HepG2 (cell line): ENCODE data around the gene NDUFAF8. TPM values are rescaled to one million over a fixed set of nuclear protein-coding genes. Genes with fewer than 3 reads are reported as not detected.

Source experiments
- ATAC-seq: fragments of 200-7000 bp; cut with Tn5 transposase; 3 replicates; pipeline ENCODE4 v1.9.1; 2020; ENCODE audit warnings: mild to moderate bottlenecking, moderate library complexity
- BruUV-seq: library from RNA; stranded (reverse); fragments of 400-500 nt; replicated peaks from 2 replicates; lab custom pipeline; 2021; lab: Mats Ljungman, UMichigan
- CTCF ChIA-PET: fragments of 300-600 bp; formaldehyde crosslinking; extraction: SDS; loops from one replicate; lab custom pipeline; 2021; ENCODE audit warnings: low total read pairs, inconsistent platforms, low intra/inter-chr PET ratio; lab: Yijun Ruan, JAX
- POLR2A ChIA-PET: fragments of 350-600 bp; sonication (Branson Sonifier 250); formaldehyde crosslinking; loops from one replicate; lab custom pipeline; 2020; ENCODE audit warnings: antibody characterized with exemption, inconsistent platforms; lab: Yijun Ruan, JAX
- DNase-seq: peaks from one replicate; pipeline ENCODE4 v3.0.0-alpha.2; 2015; ENCODE audit warnings: low spot score
- FAIRE-seq: peaks from 3 replicates; lab custom pipeline; 2011; peaks lifted over from hg19 to GRCh38; lab: Jason Lieb, UNC
- H2AFZ ChIP-seq: one replicate; pipeline ENCODE4 v1.6.1; 2011; ENCODE audit warnings: low read length, inconsistent platforms
- H3K27ac ChIP-seq: fragments of 300-600 bp; 3 replicates; pipeline ENCODE4 v1.8.0; 2011; ENCODE audit warnings: mixed run types, mild to moderate bottlenecking, mixed read lengths, low read length, inconsistent platforms; ENCODE audit not compliant: insufficient read depth; ENCODE audit errors: extremely low read length
- H3K27me3 ChIP-seq, 2 experiments: fragments of 200-600 bp in 1 of 2; 2 replicates in 1 of 2; 3 replicates in 1 of 2; pipeline versions ENCODE4 v1.6.0 to v1.8.0; 2011; ENCODE audit warnings: low read length in 2 of 2, mild to moderate bottlenecking in 2 of 2, moderate library complexity in 2 of 2, inconsistent platforms in 1 of 2; ENCODE audit not compliant: insufficient read depth in 2 of 2, control insufficient read depth in 1 of 2
- H3K36me3 ChIP-seq, 2 experiments: fragments of 200-600 bp in 1 of 2; replicated peaks in 1 of 2; 2 replicates in 1 of 2; 3 replicates in 1 of 2; pipeline versions ENCODE4 v1.5.1 to v1.8.0; 2011; ENCODE audit warnings: low read length in 2 of 2, inconsistent platforms in 1 of 2; ENCODE audit not compliant: insufficient read depth in 2 of 2, control insufficient read depth in 1 of 2
- H3K4me1 ChIP-seq: 2 replicates; pipeline ENCODE4 v1.5.1; 2012; ENCODE audit warnings: low read length, inconsistent platforms; ENCODE audit not compliant: insufficient read depth
- H3K4me2 ChIP-seq: 2 replicates; pipeline ENCODE4 v1.6.0; 2011; ENCODE audit warnings: low read depth, low read length, inconsistent platforms
- H3K4me3 ChIP-seq, 3 experiments: fragments of 200-600 bp in 1 of 3; sonication (generic), shearing (Covaris generic) in 1 of 3; replicated peaks in 1 of 3; 2 replicates each; pipeline ENCODE4 v1.5.1; 2011 to 2016; ENCODE audit warnings: low read length in 3 of 3, inconsistent platforms in 2 of 3, low read depth in 2 of 3, mild to moderate bottlenecking in 2 of 3, control low read depth in 1 of 3, mixed read lengths in 1 of 3; ENCODE audit not compliant: insufficient read depth in 1 of 3
- H3K79me2 ChIP-seq: one replicate; pipeline ENCODE4 v1.6.1; 2011; ENCODE audit warnings: low read length, inconsistent platforms; ENCODE audit not compliant: insufficient read depth
- H3K9ac ChIP-seq: 2 replicates; pipeline ENCODE4 v1.6.0; 2011; ENCODE audit warnings: mild to moderate bottlenecking, low read depth, low read length, inconsistent platforms; ENCODE audit not compliant: insufficient read depth
- H3K9me3 ChIP-seq: 2 replicates; pipeline ENCODE4 v1.5.1; 2012; ENCODE audit warnings: mild to moderate bottlenecking, low read length
- H4K20me1 ChIP-seq: 2 replicates; pipeline ENCODE4 v1.6.0; 2011; ENCODE audit warnings: inconsistent platforms, mild to moderate bottlenecking, low read length, moderate library complexity; ENCODE audit not compliant: insufficient read depth
- CC2D1A ChIP-seq: sonication (generic); formaldehyde crosslinking; IDR thresholded peaks from 2 replicates; pipeline ENCODE4 v1.8.1; 2023; ENCODE audit warnings: mild to moderate bottlenecking, missing genetic modification reagents
- HOXA7 ChIP-seq: sonication (generic); formaldehyde crosslinking; IDR thresholded peaks from 2 replicates; pipeline ENCODE4 v1.8.1; 2022; ENCODE audit warnings: mild to moderate bottlenecking, missing genetic modification reagents, moderate library complexity
- MNT ChIP-seq: fragments of 450-650 bp; IDR thresholded peaks from 2 replicates; pipeline ENCODE4 v1.6.1; 2016
- NONO ChIP-seq, 2 experiments: fragments of 450-650 bp in 1 of 2; sonication (generic) in 1 of 2; formaldehyde crosslinking in 1 of 2; IDR thresholded peaks in 1 of 2; conservative IDR thresholded peaks in 1 of 2; 2 replicates each; pipeline versions ENCODE4 v1.6.1 to v1.8.0; 2017 to 2022; ENCODE audit warnings: mild to moderate bottlenecking in 1 of 2, missing genetic modification reagents in 1 of 2, moderate library complexity in 1 of 2
- PATZ1 ChIP-seq: sonication (generic); formaldehyde crosslinking; IDR thresholded peaks from 2 replicates; pipeline ENCODE4 v1.4.0; 2020; ENCODE audit warnings: missing genetic modification reagents
- RBFOX2 ChIP-seq: fragments of 200-400 bp; formaldehyde crosslinking; IDR thresholded peaks from 2 replicates; pipeline ENCODE4 v1.6.1; 2017; ENCODE audit warnings: low read depth, mild to moderate bottlenecking, low read length
- RXRA ChIP-seq: sonication (generic); formaldehyde crosslinking; IDR thresholded peaks from 2 replicates; pipeline ENCODE4 v1.5.1; 2020; ENCODE audit warnings: missing genetic modification reagents
- SKIL ChIP-seq: sonication (generic); formaldehyde crosslinking; IDR thresholded peaks from 2 replicates; pipeline ENCODE4 v1.8.0; 2022; ENCODE audit warnings: missing genetic modification reagents, mild to moderate bottlenecking, moderate library complexity, borderline replicate concordance
- SPEN ChIP-seq: sonication (generic); formaldehyde crosslinking; IDR thresholded peaks from 2 replicates; pipeline ENCODE4 v1.5.1; 2020; ENCODE audit warnings: low read depth, mild to moderate bottlenecking, missing genetic modification reagents
- ZBTB38 ChIP-seq: sonication (generic); formaldehyde crosslinking; IDR thresholded peaks from 2 replicates; pipeline ENCODE4 v1.5.1; 2020; ENCODE audit warnings: mild to moderate bottlenecking, missing genetic modification reagents
- ZNF263 ChIP-seq: sonication (generic); formaldehyde crosslinking; IDR thresholded peaks from 2 replicates; pipeline ENCODE4 v1.4.0; 2020; ENCODE audit warnings: missing genetic modification reagents
- ZNF468 ChIP-seq: sonication (generic); formaldehyde crosslinking; IDR thresholded peaks from 2 replicates; pipeline ENCODE4 v1.8.0; 2022; ENCODE audit warnings: mild to moderate bottlenecking, moderate library complexity, missing genetic modification reagents
- ZNF749 ChIP-seq: sonication (generic); formaldehyde crosslinking; IDR thresholded peaks from 2 replicates; pipeline ENCODE4 v1.8.0; 2022; ENCODE audit warnings: mild to moderate bottlenecking, missing genetic modification reagents, moderate library complexity, borderline replicate concordance
- ZNF776 ChIP-seq: sonication (generic); formaldehyde crosslinking; IDR thresholded peaks from 2 replicates; pipeline ENCODE4 v1.4.0; 2020; ENCODE audit warnings: mild to moderate bottlenecking, missing genetic modification reagents
- ZNF780A ChIP-seq: sonication (generic); formaldehyde crosslinking; IDR thresholded peaks from 2 replicates; pipeline ENCODE4 v1.8.0; 2022; ENCODE audit warnings: mild to moderate bottlenecking, missing genetic modification reagents, moderate library complexity
- WGBS: methylation state at CpG from one replicate; pipeline ENCODE4 v1.1.6; 2017; ENCODE audit warnings: low lambda C conversion rate; 5-methylcytosine and 5-hydroxymethylcytosine counted together
- in situ Hi-C: cut with HindIII; loops from 2 replicates; pipeline ENCODE4 v1.10.0; 2017; ENCODE audit warnings: low pct_unique_long_range_greater_than_20kb; ENCODE audit not compliant: extremely low pct_ligation_motif_present
- intact Hi-C: fragments of 100-400 bp; cut with micrococcal nuclease; formaldehyde crosslinking; loops from one replicate; pipeline ENCODE4 v1.10.0; 2022; ENCODE audit not compliant: unreplicated experiment
- polyA plus RNA-seq, 8 experiments: library from polyadenylated mRNA; depleted of rRNA in 3 of 8; stranded (reverse) in 7 of 8; unstranded in 1 of 8; fragments of >200 nt; fragmentation: Illumina TruSeq in 4 of 8; extraction: Trizol in 4 of 8; gene quantifications; 2 replicates each; pipeline versions ENCODE4 v1.2.1 to v1.2.3, GENCODE V29; 2011 to 2016; ENCODE audit warnings: low read depth in 4 of 8, missing spikeins in 1 of 8, mixed read lengths in 1 of 8; ENCODE audit not compliant: insufficient read depth in 1 of 8
- total RNA-seq, 5 experiments: library from RNA; depleted of rRNA; stranded (reverse); fragments of >200 nt; fragmentation: Illumina TruSeq; extraction: Trizol; gene quantifications; 2 replicates each; pipeline ENCODE4 v1.2.3, GENCODE V29; 2016; ENCODE audit warnings: low read depth in 1 of 5

The NDUFAF8 gene
- total and polyA plus RNA-seq, 2 of the 13 experiments (the other 11 are each of a cell fraction or from before 2014, with no cell fraction given), result 75.6 to 233 TPM

- TF ChIP-seq PATZ1 (CRISPR knock-in tag), result peak; percentile 92
- peak; percentile 49; the same call in 1 of the 2 replicates for TF ChIP-seq SPEN
- TF ChIP-seq ZBTB38 (CRISPR knock-in tag), result peak; percentile 51; the same call in 1 of the 2 replicates
- TF ChIP-seq RBFOX2, result 0 out of 2 replicates have a peak, but pooled peaks have one; percentile 33
- 0 out of 2 replicates have a peak, but pooled peaks have one; percentile 7 for TF ChIP-seq ZNF749 (CRISPR knock-in tag)
- TF ChIP-seq ZNF263 (CRISPR knock-in tag), result peak; percentile 91
- TF ChIP-seq, all 625 proteins: peak for 12
Observed at GRCh38 chr17:81230043-81230820, 8.9 kb upstream of the NDUFAF8 start (continued).

- H3K27ac ChIP-seq, result no peak overlapping the region
- CTCF ChIA-PET, result interaction anchor here (1.8 kb wide), 1 partner anchor 89 kb away, joined by 12 read pairs; no protein-coding TSS in a partner anchor
- H3K4me1 ChIP-seq, result peaks cover 10% of the 10 kb centered on the region
- H4K20me1 ChIP-seq, result no peaks in the 10 kb centered on the region
- 84% methylated on average over 22 of the region's 31 CpGs for WGBS
- peaks cover 25 to 32% of the 10 kb centered on the region in 2 experiments; a peak in 4 of 5 replicates for H3K36me3 ChIP-seq
- H3K4me2 ChIP-seq, result no peak overlapping the region
- intact Hi-C loops, result no loop called here
- peaks cover 3% of the 10 kb centered on the region for H3K79me2 ChIP-seq
- BruUV-seq, result no TSS peak
- POLR2A ChIA-PET, result interaction anchor here (1.3 kb wide), 1 partner anchor 8 kb away, joined by 6 read pairs; the partner anchor contains the start of gene CEP131
- H3K9me3 ChIP-seq, result no peaks in the 10 kb centered on the region
- DNase-seq (no peak), ATAC-seq (no peak), FAIRE-seq (no peak)
- H3K4me3 ChIP-seq, result no peak overlapping the region
- no peak overlapping the region for H3K9ac ChIP-seq
- in situ Hi-C loops, result no loop called here
- no peak overlapping the region for H2AFZ ChIP-seq
- H3K27me3 ChIP-seq, result no peaks in the 10 kb centered on the region
- TF ChIP-seq HOXA7 (CRISPR knock-in tag) (0 out of 2 replicates have a peak, but pooled peaks have one; percentile 57), CC2D1A (CRISPR knock-in tag) (no peak), SKIL (CRISPR knock-in tag) (0 out of 2 replicates have a peak, but pooled peaks have one; percentile 31), ZNF468 (CRISPR knock-in tag) (no peak), ZNF776 (CRISPR knock-in tag) (peak; percentile 41; the same call in 1 of the 2 replicates), RBFOX2 (peak; percentile 46; the same call in 1 of the 2 replicates), RXRA (CRISPR knock-in tag) (peak; percentile 16; the same call in 1 of the 2 replicates), MNT (peak; percentile 15; the same call in 1 of the 2 replicates), NONO (IDR thresholded peaks at IDR 0.05) (no peak), NONO (CRISPR knock-in tag; conservative IDR thresholded peaks at IDR 0.05) (0 out of 2 replicates have a peak, but pooled peaks have one; percentile 21), ZNF780A (CRISPR knock-in tag) (0 out of 2 replicates have a peak, but pooled peaks have one; percentile 33)
Observed at GRCh38 chr17:81231121-81231645, 7.9 kb upstream of the NDUFAF8 start.
